ENCODE results near the gene COL18A1. TPM values are rescaled to one million over a fixed set of nuclear protein-coding genes. Genes with fewer than 3 reads are reported as not detected.

The COL18A1 gene
- total and polyA plus RNA-seq, 4 donors: 44.9 to 308 (median 232) TPM

- no peaks in the 10 kb centered on the region for H3K9me3 ChIP-seq (ENCODE audit: control insufficient read depth in 4 of 4, low read length in 3 of 4)
- H3K27ac ChIP-seq (ENCODE audit: low read depth in 1 of 2, low read length in 2 of 2): no peak overlapping the region
- no peak for TF ChIP-seq CTCF (IDR thresholded peaks at IDR 0.05; ENCODE audit: low read depth, low read length, missing input control)
- TF ChIP-seq RAD21 (IDR thresholded peaks at IDR 0.05): no peak
- TF ChIP-seq FOXA1 (IDR thresholded peaks at IDR 0.05): no peak
- no peak for TF ChIP-seq REST (IDR thresholded peaks at IDR 0.05)
- H3K36me3 ChIP-seq (ENCODE audit: control insufficient read depth in 4 of 4, insufficient read depth in 3 of 4, low read depth in 1 of 4, low read length in 3 of 4): no peaks in the 10 kb centered on the region
- DNase-seq (ENCODE audit: low spot score): no peak
- no peak overlapping the region for H3K9ac ChIP-seq (ENCODE audit: low read depth in 1 of 2, low read length in 2 of 2)
- peaks cover 0 to 3% (median 0%) of the 10 kb centered on the region in 4 donors for H3K4me1 ChIP-seq (ENCODE audit: control insufficient read depth in 4 of 4, insufficient read depth in 4 of 4, low read length in 3 of 4)
- H3K27me3 ChIP-seq (ENCODE audit: control insufficient read depth in 4 of 4, insufficient read depth in 4 of 4, low read length in 3 of 4): no peaks in the 10 kb centered on the region
- no peak overlapping the region for H3K4me3 ChIP-seq (ENCODE audit: low read depth in 1 of 3, low read length in 3 of 3)
- WGBS: 92% methylated on average over 24 of the region's 24 CpGs
Measured at GRCh38 chr21:45391743-45392572, 13.0 kb upstream of the COL18A1 start.

GRCh38 chr21:45392573-45392971 is 12.4 kb upstream of the COL18A1 start:
- H3K9me3 ChIP-seq (ENCODE audit: control insufficient read depth in 4 of 4, low read length in 3 of 4): no peaks in the 10 kb centered on the region
- no peak overlapping the region for H3K27ac ChIP-seq (ENCODE audit: low read depth in 1 of 2, low read length in 2 of 2)
- WGBS: 90% methylated on average over 14 of the region's 14 CpGs
- TF ChIP-seq GABPA (IDR thresholded peaks at IDR 0.05 in 1 of 2, conservative IDR thresholded peaks at IDR 0.05 in 1 of 2): no peak
- no peak for TF ChIP-seq TAF1 (conservative IDR thresholded peaks at IDR 0.05)
- TF ChIP-seq MAX (IDR thresholded peaks at IDR 0.05): no peak
- no peak for TF ChIP-seq ZBTB33 (IDR thresholded peaks at IDR 0.05)
- no peak for TF ChIP-seq RAD21 (IDR thresholded peaks at IDR 0.05)
- no peak for TF ChIP-seq FOXA1 (IDR thresholded peaks at IDR 0.05)
- TF ChIP-seq FOXA2 (IDR thresholded peaks at IDR 0.05): no peak
- no peak for TF ChIP-seq SP1 (IDR thresholded peaks at IDR 0.05)
- no peak for TF ChIP-seq RXRA (IDR thresholded peaks at IDR 0.05)
- no peak for TF ChIP-seq HNF4G (IDR thresholded peaks at IDR 0.05)
- no peak for TF ChIP-seq CTCF (IDR thresholded peaks at IDR 0.05; ENCODE audit: low read depth, low read length, missing input control)
- TF ChIP-seq ATF3 (IDR thresholded peaks at IDR 0.05): no peak
- no peak for TF ChIP-seq REST (IDR thresholded peaks at IDR 0.05)
- TF ChIP-seq JUND (IDR thresholded peaks at IDR 0.05): no peak
- no peak for TF ChIP-seq YY1 (IDR thresholded peaks at IDR 0.05)
- H3K4me3 ChIP-seq (ENCODE audit: low read depth in 1 of 3, low read length in 3 of 3): no peak overlapping the region
- H3K4me1 ChIP-seq (ENCODE audit: control insufficient read depth in 4 of 4, insufficient read depth in 4 of 4, low read length in 3 of 4): no peaks in the 10 kb centered on the region
- no peak for DNase-seq (ENCODE audit: low spot score)
- no peaks in the 10 kb centered on the region for H3K27me3 ChIP-seq (ENCODE audit: control insufficient read depth in 4 of 4, insufficient read depth in 4 of 4, low read length in 3 of 4)
- no peak overlapping the region for H3K9ac ChIP-seq (ENCODE audit: low read depth in 1 of 2, low read length in 2 of 2)
- no peaks in the 10 kb centered on the region for H3K36me3 ChIP-seq (ENCODE audit: control insufficient read depth in 4 of 4, insufficient read depth in 3 of 4, low read depth in 1 of 4, low read length in 3 of 4)

Data from liver (tissue), 9 donors.